Liver (tissue), 9 donors: Measurements from ENCODE around the gene PHLPP2. TPM values are rescaled to one million over a fixed set of nuclear protein-coding genes. Genes with fewer than 3 reads are reported as not detected.

Experiments used
- DNase-seq: peaks from one replicate; pipeline ENCODE4 v3.0.0-alpha.2; 2017; ENCODE audit warnings: low spot score
- H3K27ac ChIP-seq, 2 donors: one replicate each; pipeline ENCODE4 v1.7.0; 2013; ENCODE audit warnings: inconsistent platforms in 2 of 2, low read length in 2 of 2, control low read depth in 1 of 2, low read depth in 1 of 2, mild to moderate bottlenecking in 1 of 2
- H3K27me3 ChIP-seq, 4 donors: one replicate each; pipeline versions ENCODE4 v1.6.1 to v1.7.0; 2013; ENCODE audit warnings: low read length in 3 of 4, inconsistent platforms in 1 of 4, mild to moderate bottlenecking in 1 of 4, moderate library complexity in 1 of 4; ENCODE audit not compliant: control insufficient read depth in 4 of 4, insufficient read depth in 4 of 4
- H3K36me3 ChIP-seq, 4 donors: one replicate each; pipeline versions ENCODE4 v1.6.1 to v1.7.0; 2013; ENCODE audit warnings: low read length in 3 of 4, mild to moderate bottlenecking in 3 of 4, low read depth in 1 of 4, moderate library complexity in 1 of 4; ENCODE audit not compliant: control insufficient read depth in 4 of 4, insufficient read depth in 3 of 4
- H3K4me1 ChIP-seq, 4 donors: one replicate each; pipeline versions ENCODE4 v1.6.1 to v1.7.0; 2013; ENCODE audit warnings: low read length in 3 of 4, mild to moderate bottlenecking in 3 of 4, moderate library complexity in 1 of 4; ENCODE audit not compliant: control insufficient read depth in 4 of 4, insufficient read depth in 4 of 4
- H3K4me3 ChIP-seq, 3 donors: one replicate each; pipeline versions ENCODE4 v1.6.1 to v1.7.0; 2013; ENCODE audit warnings: low read length in 3 of 3, control low read depth in 1 of 3, low read depth in 1 of 3, mild to moderate bottlenecking in 1 of 3
- H3K9ac ChIP-seq, 2 donors: one replicate each; pipeline ENCODE4 v1.7.0; 2013; ENCODE audit warnings: low read length in 2 of 2, mild to moderate bottlenecking in 2 of 2, moderate library complexity in 2 of 2, control low read depth in 1 of 2, low read depth in 1 of 2
- H3K9me3 ChIP-seq, 4 donors: one replicate each; pipeline versions ENCODE4 v1.6.1 to v1.7.0; 2013; ENCODE audit warnings: low read length in 3 of 4; ENCODE audit not compliant: control insufficient read depth in 4 of 4
- ATF3 ChIP-seq: IDR thresholded peaks from 2 replicates; pipeline ENCODE4 v1.6.1; 2016; ENCODE audit warnings: antibody characterized with exemption
- CTCF ChIP-seq: fragments of 150-350 bp; IDR thresholded peaks from 2 replicates; pipeline ENCODE4 v1.5.1; 2017; ENCODE audit warnings: improper control_type of control experiment, low read depth, low read length; ENCODE audit not compliant: missing input control
- EGR1 ChIP-seq, 2 donors: IDR thresholded peaks; 2 replicates each; pipeline ENCODE4 v1.6.1; 2016 to 2018; ENCODE audit warnings: antibody characterized with exemption in 2 of 2, low read depth in 2 of 2
- FOXA1 ChIP-seq: IDR thresholded peaks from 2 replicates; pipeline ENCODE4 v1.6.1; 2016; ENCODE audit warnings: antibody characterized with exemption
- FOXA2 ChIP-seq: IDR thresholded peaks from 2 replicates; pipeline ENCODE4 v1.6.1; 2016; ENCODE audit warnings: antibody characterized with exemption
- GABPA ChIP-seq, 2 donors: IDR thresholded peaks in 1 of 2; conservative IDR thresholded peaks in 1 of 2; 2 replicates each; pipeline ENCODE4 v1.6.1; 2016; ENCODE audit warnings: antibody characterized with exemption in 2 of 2, mild to moderate bottlenecking in 1 of 2, moderate library complexity in 1 of 2
- HNF4A ChIP-seq, 2 donors: conservative IDR thresholded peaks; 2 replicates each; pipeline ENCODE4 v1.6.1; 2016; ENCODE audit warnings: antibody characterized with exemption in 2 of 2, mild to moderate bottlenecking in 2 of 2
- HNF4G ChIP-seq: IDR thresholded peaks from 2 replicates; pipeline ENCODE4 v1.6.1; 2016; ENCODE audit warnings: antibody characterized with exemption
- JUND ChIP-seq, 2 donors: IDR thresholded peaks; 2 replicates each; pipeline ENCODE4 v1.6.1; 2016; ENCODE audit warnings: antibody characterized with exemption in 2 of 2
- MAX ChIP-seq: IDR thresholded peaks from 2 replicates; pipeline ENCODE4 v1.6.1; 2016; ENCODE audit warnings: antibody characterized with exemption
- NR2F2 ChIP-seq: IDR thresholded peaks from 2 replicates; pipeline ENCODE4 v1.6.1; 2016; ENCODE audit warnings: antibody characterized with exemption
- RAD21 ChIP-seq, 2 donors: IDR thresholded peaks; 2 replicates each; pipeline ENCODE4 v1.6.1; 2016; ENCODE audit warnings: antibody characterized with exemption in 2 of 2, mild to moderate bottlenecking in 2 of 2
- RXRA ChIP-seq, 2 donors: IDR thresholded peaks; 2 replicates each; pipeline ENCODE4 v1.6.1; 2017 to 2018; ENCODE audit warnings: antibody characterized with exemption in 2 of 2, mild to moderate bottlenecking in 1 of 2
- SP1 ChIP-seq: IDR thresholded peaks from 2 replicates; pipeline ENCODE4 v1.6.1; 2018; ENCODE audit warnings: antibody characterized with exemption, mild to moderate bottlenecking
- TAF1 ChIP-seq: conservative IDR thresholded peaks from 2 replicates; pipeline ENCODE4 v1.6.1; 2016; ENCODE audit warnings: antibody characterized with exemption, mild to moderate bottlenecking
- YY1 ChIP-seq: IDR thresholded peaks from 2 replicates; pipeline ENCODE4 v1.6.1; 2016; ENCODE audit warnings: antibody characterized with exemption, mild to moderate bottlenecking
- WGBS: extraction: QIAGEN DNeasy Blood & Tissue Kit; methylation state at CpG from one replicate; pipeline ENCODE4 v1.1.7; 2013; 5-methylcytosine and 5-hydroxymethylcytosine counted together
- polyA plus RNA-seq, 2 donors: library from polyadenylated mRNA; stranded (reverse) in 1 of 2; unstranded in 1 of 2; fragments of 200-250 nt in 1 of 2; fragments of >200 nt in 1 of 2; fragmentation: Nextera tagmentation in 1 of 2; extraction: Ambion mirVana in 1 of 2; gene quantifications; one replicate each; pipeline versions ENCODE4 v1.2.1 to v1.2.3, GENCODE V29; 2013 to 2015
- total RNA-seq, 2 donors: library from RNA; depleted of rRNA; stranded (reverse); fragments of >200 nt; gene quantifications; one replicate each; pipeline ENCODE4 v1.2.3, GENCODE V29; 2014
- TF ChIP-seq, protein P1 (sequence below): IDR thresholded peaks from 2 replicates; pipeline ENCODE4 v1.6.1; 2016; ENCODE audit warnings: antibody characterized with exemption, mild to moderate bottlenecking
- donor health status: healthy.
- donor health status: healthy.
- donor health status: healthy.
- donor health status: healthy.
- donor health status: healthy.

Gene PHLPP2
- total and polyA plus RNA-seq, 4 donors = 1.2 to 7.8 (median 3.9) TPM

DNA sequence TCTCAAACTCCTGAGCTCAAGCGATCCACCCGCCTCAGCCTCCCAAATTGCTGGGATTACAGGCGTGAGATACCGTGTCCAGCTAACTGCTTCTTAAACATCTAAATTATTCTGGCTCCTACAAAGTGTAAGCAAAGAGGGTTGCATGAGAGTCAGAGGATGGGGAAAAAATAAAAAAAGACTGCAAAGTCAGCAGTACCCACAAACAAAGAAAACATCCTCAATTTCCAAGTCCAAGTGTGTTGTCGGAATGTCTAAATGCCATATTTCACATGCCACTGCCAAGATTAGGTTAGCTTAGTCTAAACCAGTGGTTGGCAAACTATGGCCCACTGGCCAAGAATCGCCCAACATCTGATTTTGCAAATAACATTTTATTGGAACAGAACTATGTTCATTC lies 13.0 kb upstream of the PHLPP2 start (continued):
- TF ChIP-seq, protein P1, sequence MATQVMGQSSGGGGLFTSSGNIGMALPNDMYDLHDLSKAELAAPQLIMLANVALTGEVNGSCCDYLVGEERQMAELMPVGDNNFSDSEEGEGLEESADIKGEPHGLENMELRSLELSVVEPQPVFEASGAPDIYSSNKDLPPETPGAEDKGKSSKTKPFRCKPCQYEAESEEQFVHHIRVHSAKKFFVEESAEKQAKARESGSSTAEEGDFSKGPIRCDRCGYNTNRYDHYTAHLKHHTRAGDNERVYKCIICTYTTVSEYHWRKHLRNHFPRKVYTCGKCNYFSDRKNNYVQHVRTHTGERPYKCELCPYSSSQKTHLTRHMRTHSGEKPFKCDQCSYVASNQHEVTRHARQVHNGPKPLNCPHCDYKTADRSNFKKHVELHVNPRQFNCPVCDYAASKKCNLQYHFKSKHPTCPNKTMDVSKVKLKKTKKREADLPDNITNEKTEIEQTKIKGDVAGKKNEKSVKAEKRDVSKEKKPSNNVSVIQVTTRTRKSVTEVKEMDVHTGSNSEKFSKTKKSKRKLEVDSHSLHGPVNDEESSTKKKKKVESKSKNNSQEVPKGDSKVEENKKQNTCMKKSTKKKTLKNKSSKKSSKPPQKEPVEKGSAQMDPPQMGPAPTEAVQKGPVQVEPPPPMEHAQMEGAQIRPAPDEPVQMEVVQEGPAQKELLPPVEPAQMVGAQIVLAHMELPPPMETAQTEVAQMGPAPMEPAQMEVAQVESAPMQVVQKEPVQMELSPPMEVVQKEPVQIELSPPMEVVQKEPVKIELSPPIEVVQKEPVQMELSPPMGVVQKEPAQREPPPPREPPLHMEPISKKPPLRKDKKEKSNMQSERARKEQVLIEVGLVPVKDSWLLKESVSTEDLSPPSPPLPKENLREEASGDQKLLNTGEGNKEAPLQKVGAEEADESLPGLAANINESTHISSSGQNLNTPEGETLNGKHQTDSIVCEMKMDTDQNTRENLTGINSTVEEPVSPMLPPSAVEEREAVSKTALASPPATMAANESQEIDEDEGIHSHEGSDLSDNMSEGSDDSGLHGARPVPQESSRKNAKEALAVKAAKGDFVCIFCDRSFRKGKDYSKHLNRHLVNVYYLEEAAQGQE = no peak
- TF ChIP-seq MAX (no peak), ATF3 (no peak), FOXA2 (no peak), RAD21 (IDR thresholded peaks at IDR 0.05) (no peak), EGR1 (IDR thresholded peaks at IDR 0.05; ENCODE audit: low read depth in 2 of 2) (no peak), JUND (IDR thresholded peaks at IDR 0.05) (no peak)

GRCh38 chr16:71734511-71734910 lies 10.0 kb upstream of the PHLPP2 start:
- WGBS = 83% methylated on average over 5 of the region's 5 CpGs
- H3K4me3 ChIP-seq = no peak overlapping the region
- no peak overlapping the region for H3K27ac ChIP-seq
- H3K9me3 ChIP-seq = no peaks in the 10 kb centered on the region
- TF ChIP-seq CTCF (no peak), MAX (no peak), YY1 (no peak), GABPA (IDR thresholded peaks at IDR 0.05 in 1 of 2, conservative IDR thresholded peaks at IDR 0.05 in 1 of 2) (no peak), HNF4A (conservative IDR thresholded peaks at IDR 0.05) (no peak), JUND (IDR thresholded peaks at IDR 0.05) (no peak), NR2F2 (no peak), FOXA1 (no peak), EGR1 (IDR thresholded peaks at IDR 0.05; ENCODE audit: low read depth in 2 of 2) (no peak), TAF1 (no peak), ATF3 (no peak), RXRA (IDR thresholded peaks at IDR 0.05) (no peak), HNF4G (no peak), RAD21 (IDR thresholded peaks at IDR 0.05) (no peak), FOXA2 (no peak), SP1 (no peak)
- TF ChIP-seq, protein P1 = no peak
- H3K36me3 ChIP-seq = peaks cover 13 to 67% (median 52%) of the 10 kb centered on the region in 4 donors
- H3K9ac ChIP-seq = no peak overlapping the region
- no peak for DNase-seq
- no peaks in the 10 kb centered on the region for H3K4me1 ChIP-seq
- H3K27me3 ChIP-seq = no peaks in the 10 kb centered on the region
